Psoas muscle (tissue), 8 donors: ENCODE measurements around the gene GRK1. TPM values are rescaled to one million over a fixed set of nuclear protein-coding genes. Genes with fewer than 3 reads are reported as not detected.

Source experiments
- ATAC-seq, 4 donors: fragments of 200-7000 bp; cut with Tn5 transposase; one replicate each; pipeline ENCODE4 v1.9.1; 2020; ENCODE audit warnings: moderate library complexity in 3 of 4, mild to moderate bottlenecking in 2 of 4
- DNase-seq, 2 donors: peaks; one replicate each; pipeline ENCODE4 v3.0.0-alpha.2; 2020
- H3K27ac ChIP-seq: fragments of 200-600 bp; one replicate; pipeline ENCODE4 v1.8.0; 2022
- H3K27me3 ChIP-seq, 3 donors: fragments of 200-600 bp in 1 of 3; one replicate each; pipeline versions ENCODE4 v1.6.1 to v1.8.0; 2013 to 2022; ENCODE audit warnings: low read length in 2 of 3, mild to moderate bottlenecking in 2 of 3, moderate library complexity in 1 of 3; ENCODE audit not compliant: insufficient read depth in 3 of 3
- H3K36me3 ChIP-seq, 2 donors: fragments of 200-600 bp in 1 of 2; one replicate each; pipeline versions ENCODE4 v1.6.1 to v1.8.0; 2013 to 2022; ENCODE audit warnings: low read depth in 1 of 2, mild to moderate bottlenecking in 1 of 2, moderate library complexity in 1 of 2; ENCODE audit not compliant: insufficient read depth in 1 of 2
- H3K4me1 ChIP-seq: fragments of 200-600 bp; one replicate; pipeline ENCODE4 v1.8.0; 2022
- H3K4me3 ChIP-seq: fragments of 200-600 bp; one replicate; pipeline ENCODE4 v1.8.0; 2022; ENCODE audit warnings: mild to moderate bottlenecking
- H3K9me3 ChIP-seq: fragments of 200-600 bp; one replicate; pipeline ENCODE4 v1.8.0; 2022
- CTCF ChIP-seq: fragments of 200-600 bp; IDR thresholded peaks from one replicate; pipeline ENCODE4 v1.8.0; 2022; ENCODE audit warnings: antibody characterized with exemption
- WGBS, 3 donors: extraction: QIAGEN DNeasy Blood & Tissue Kit; methylation state at CpG; one replicate each; pipeline versions ENCODE4 v1.1.6 to v1.1.7; 2013; 5-methylcytosine and 5-hydroxymethylcytosine counted together
- intact Hi-C, 2 donors: fragments of 100-400 bp; cut with DNase I; formaldehyde crosslinking; loops; one replicate each; pipeline versions ENCODE4 v1.11.0 to v1.14.2; 2022
- polyA plus RNA-seq, 3 donors: library from polyadenylated mRNA; stranded (reverse); fragments of 200-250 nt; gene quantifications; one replicate each; pipeline ENCODE4 v1.2.3, GENCODE V29; 2013
- total RNA-seq, 4 donors: library from RNA; stranded (reverse); fragmentation: NEBNext Ultra II Directional in 2 of 4; extraction: Animal tissue kit (Norgen Biotek cat#: 25700) in 2 of 4; gene quantifications; one replicate each; pipeline versions ENCODE4 v1.2.1 to v1.2.4, GENCODE V29; 2021 to 2023
- donor health status: healthy with polysubstance abuse.
- donor health status: DM: no; HTN: no; CAD: no; lungs with moderate emphysema.
- donor health status: Bipolar disorder and iron deficiency.
- donor health status: healthy.
- donor health status: DM: yes; HTN: yes; CAD: no.
- donor health status: DM: no; HTN: no; CAD: no.
- donor health status: DM: no; HTN: no; CAD: no.
- donor health status: DM: yes; HTN: yes; CAD: no.

The GRK1 gene
- total and polyA plus RNA-seq, 7 donors: 0.10 TPM; not detected in 6

GRCh38 chr13:113764793-113765563 is 98.0 kb downstream of the GRK1 start:
- WGBS, 3 donors: 74 to 77% (median 76%) methylated on average over 19 of the region's 19 CpGs
- Histone ChIP-seq H3K36me3 (no peaks in the 10 kb centered on the region), H3K4me3 (no peak overlapping the region), H3K9me3 (no peaks in the 10 kb centered on the region), H3K27me3 (peaks cover 0 to 22% (median 9%) of the 10 kb centered on the region in 3 donors), H3K27ac (no peak overlapping the region), H3K4me1 (no peaks in the 10 kb centered on the region)
- ATAC-seq (no peak), DNase-seq (no peak)
- TF ChIP-seq CTCF: no peak
- intact Hi-C loops: no loop called here

- TF ChIP-seq CTCF: no peak
- ATAC-seq: no peak
- no peaks in the 10 kb centered on the region for H3K4me1 ChIP-seq
- 55 to 57% (median 56%) methylated on average over 4 of the region's 4 CpGs for WGBS, 3 donors
- no peak for DNase-seq
- no peak overlapping the region for H3K4me3 ChIP-seq
- H3K9me3 ChIP-seq: no peaks in the 10 kb centered on the region
- peaks cover 0 to 18% (median 7%) of the 10 kb centered on the region in 3 donors for H3K27me3 ChIP-seq
- intact Hi-C loops: no loop called here
- H3K27ac ChIP-seq: no peak overlapping the region
- no peaks in the 10 kb centered on the region for H3K36me3 ChIP-seq
Measured at GRCh38 chr13:113765564-113765910, 98.5 kb downstream of the GRK1 start.

GRCh38 chr13:113766035-113766800 is 99.2 kb downstream of the GRK1 start:
- Histone ChIP-seq H3K27ac (no peak overlapping the region), H3K4me1 (no peaks in the 10 kb centered on the region), H3K9me3 (no peaks in the 10 kb centered on the region), H3K36me3 (no peaks in the 10 kb centered on the region), H3K27me3 (peaks cover 0 to 13% (median 2%) of the 10 kb centered on the region in 3 donors), H3K4me3 (no peak overlapping the region)
- intact Hi-C loops: no loop called here
- ATAC-seq (no peak), DNase-seq (peak in 1 of 2 donors; percentile 43)
- no peak for TF ChIP-seq CTCF
- 80 to 81% (median 81%) methylated on average over 29 to 30 of the region's 30 CpGs for WGBS, 3 donors

- ATAC-seq: no peak
- 76 to 87% (median 84%) methylated on average over 2 of the region's 2 CpGs for WGBS, 3 donors
Measured at GRCh38 chr13:113767366-113767765, 100.3 kb downstream of the GRK1 start.

More at GRCh38 chr13:113767366-113767765, 100.3 kb downstream of the GRK1 start:
- no peaks in the 10 kb centered on the region for H3K4me1 ChIP-seq
- H3K36me3 ChIP-seq: no peaks in the 10 kb centered on the region
- H3K27ac ChIP-seq: no peak overlapping the region
- intact Hi-C loops: no loop called here
- H3K9me3 ChIP-seq: no peaks in the 10 kb centered on the region
- no peak for TF ChIP-seq CTCF
- H3K27me3 ChIP-seq: peaks cover 0 to 5% (median 0%) of the 10 kb centered on the region in 3 donors
- no peak overlapping the region for H3K4me3 ChIP-seq
- peak in 1 of 2 donors; percentile 35 for DNase-seq
